Stimulated activated CD4-positive, alpha-beta T cell treated with anti-CD3 and anti-CD28 coated beads, Interleukin-4, amount 100 ng/mL, for 24 hours (primary cell): ENCODE results near the gene MYOD1.

ENCODE experiments used
- DNase-seq: peaks from one replicate; pipeline ENCODE4 v3.0.0-alpha.2; 2020

The MYOD1 gene

GRCh38 chr11:17703951-17704350 is 15.4 kb upstream of the MYOD1 start:
- DNase-seq: no peak

GRCh38 chr11:17707830-17708229 is 11.5 kb upstream of the MYOD1 start:
- no peak for DNase-seq

- DNase-seq: no peak
These were observed 7.5 kb upstream of the MYOD1 start for GRCh38 chr11:17711836-17712235.

GRCh38 chr11:17713851-17714250 is 5.5 kb upstream of the MYOD1 start:
- no peak for DNase-seq

- DNase-seq: no peak
These were observed 5.0 kb upstream of the MYOD1 start for GRCh38 chr11:17714356-17714854.

- no peak for DNase-seq
These were observed 4.5 kb upstream of the MYOD1 start for GRCh38 chr11:17714870-17715269.

GRCh38 chr11:17716807-17717206 is 2.6 kb upstream of the MYOD1 start:
- DNase-seq: no peak

- DNase-seq: no peak
These were observed 1.4 kb upstream of the MYOD1 start for GRCh38 chr11:17718015-17718414.

GRCh38 chr11:17718510-17718962 is 835 bp upstream of the MYOD1 start:
- no peak for DNase-seq

- no peak for DNase-seq
These were observed 796 bp downstream of the MYOD1 start for GRCh38 chr11:17719938-17720795.

GRCh38 chr11:17720796-17721171 is 1.4 kb downstream of the MYOD1 start:
- no peak for DNase-seq

GRCh38 chr11:17721242-17721999 is 2.0 kb downstream of the MYOD1 start:
- DNase-seq: no peak

- no peak for DNase-seq
These were observed 2.8 kb downstream of the MYOD1 start for GRCh38 chr11:17722000-17722643.

GRCh38 chr11:17724020-17724908 is 4.9 kb downstream of the MYOD1 start:
- DNase-seq: no peak

- no peak for DNase-seq
These were observed 5.8 kb downstream of the MYOD1 start for GRCh38 chr11:17725174-17725573.

GRCh38 chr11:17730137-17730536 is 10.8 kb downstream of the MYOD1 start:
- no peak for DNase-seq

GRCh38 chr11:17730608-17731462 is 11.5 kb downstream of the MYOD1 start:
- peak; percentile 63 for DNase-seq

- DNase-seq: no peak
These were observed 13.9 kb downstream of the MYOD1 start for GRCh38 chr11:17733261-17733660.

GRCh38 chr11:17734418-17734911 is 15.1 kb downstream of the MYOD1 start, which contains the start of gene KCNC1:
Gene KCNC1 (plus strand): TSS chr11:17734781. CDS start chr11:17736003, 1,222 bp downstream.
- DNase-seq: no peak

GRCh38 chr11:17734986-17735817 is 15.8 kb downstream of the MYOD1 start:
- DNase-seq: peak; percentile 22
